BLaER1 treated with 17β-estradiol and CSF1 and Interleukin-3, amounts not matched to agents 10 nM and 100 nM (cell line): ENCODE results near the gene PROB1.
"Not testable (repeated sequence)": the region's sequence is repeated elsewhere in the genome, so short reads cannot be mapped to it uniquely, and the experiment has no call there.

Source experiments
- H3K27ac ChIP-seq, 11 experiments: shearing (Covaris generic); formaldehyde crosslinking; 2 replicates each; pipeline ENCODE4 v1.8.1; 2022
- H3K27me3 ChIP-seq, 11 experiments: shearing (Covaris generic); formaldehyde crosslinking; 2 replicates each; pipeline ENCODE4 v1.8.1; 2022
- H3K36me3 ChIP-seq, 11 experiments: shearing (Covaris generic); formaldehyde crosslinking; 2 replicates each; pipeline ENCODE4 v1.8.1; 2022
- H3K4me1 ChIP-seq, 10 experiments: shearing (Covaris generic); formaldehyde crosslinking; 2 replicates each; pipeline ENCODE4 v1.8.1; 2022
- H3K4me2 ChIP-seq, 11 experiments: shearing (Covaris generic); formaldehyde crosslinking; 2 replicates each; pipeline ENCODE4 v1.8.1; 2022
- H3K4me3 ChIP-seq, 10 experiments: shearing (Covaris generic); formaldehyde crosslinking; 2 replicates each; pipeline ENCODE4 v1.8.1; 2022
- H3K9ac ChIP-seq, 11 experiments: shearing (Covaris generic); formaldehyde crosslinking; 2 replicates each; pipeline ENCODE4 v1.8.1; 2022
- H3K9me3 ChIP-seq, 11 experiments: shearing (Covaris generic); formaldehyde crosslinking; replicated peaks in 1 of 11; 2 replicates each; pipeline ENCODE4 v1.8.1; 2022
- H4K20me1 ChIP-seq, 11 experiments: shearing (Covaris generic); formaldehyde crosslinking; 2 replicates each; pipeline ENCODE4 v1.8.1; 2022
- Cebpa-rat ChIP-seq, 11 experiments: shearing (Covaris generic); IDR thresholded peaks; 2 replicates each; pipeline ENCODE4 v1.8.1; 2022

Gene PROB1

GRCh38 chr5:139354186-139354585, 40.7 kb downstream of the PROB1 start:
- Histone ChIP-seq H3K4me1 (peaks cover 24 to 59% (median 50%) of the 10 kb centered on the region in 10 experiments), H3K9ac (no peak overlapping the region), H3K27me3 (no peaks in the 10 kb centered on the region), H3K4me3 (no peak overlapping the region), H3K36me3 (peaks cover 54 to 81% (median 66%) of the 10 kb centered on the region in 11 experiments), H3K9me3 (peaks cover 0 to 23% (median 11%) of the 10 kb centered on the region in 11 experiments; a peak in 15 of 22 replicates), H3K4me2 (peak overlapping the region in 6 of 11 experiments; percentile 0 to 80 (median 46); a peak in 5 of 22 replicates), H3K27ac (peak overlapping the region in 4 of 11 experiments; percentile 16 to 78 (median 76); a peak in 6 of 22 replicates), H4K20me1 (peaks cover 72 to 100% (median 88%) of the 10 kb centered on the region in 11 experiments)
- TF ChIP-seq Cebpa-rat (IDR thresholded peaks at IDR 0.05) = no peak

GRCh38 chr5:139347863-139348262, 47.0 kb downstream of the PROB1 start:
- not testable (repeated sequence) for H3K4me3 ChIP-seq, H3K9ac ChIP-seq, H3K9me3 ChIP-seq, H3K27me3 ChIP-seq
- Histone ChIP-seq H3K4me2 (peak overlapping the region; percentile 35 to 64 (median 51); a peak in 17 of 22 replicates), H3K4me1 (peaks cover 67 to 92% (median 81%) of the 10 kb centered on the region in 10 experiments), H3K36me3 (peaks cover 26 to 77% (median 55%) of the 10 kb centered on the region in 11 experiments), H4K20me1 (peaks cover 85 to 100% (median 98%) of the 10 kb centered on the region in 11 experiments), H3K27ac (peak overlapping the region in 3 of 11 experiments; percentile 12 to 36 (median 17); a peak in 2 of 22 replicates)

- H3K9me3 ChIP-seq, H3K27ac ChIP-seq, H3K27me3 ChIP-seq, H3K4me3 ChIP-seq, H3K9ac ChIP-seq: not testable (repeated sequence)
- peaks cover 23 to 67% (median 51%) of the 10 kb centered on the region in 11 experiments for H3K36me3 ChIP-seq
- H4K20me1 ChIP-seq = peaks cover 80 to 92% (median 82%) of the 10 kb centered on the region in 11 experiments
- peak overlapping the region in 6 of 11 experiments; percentile 85 to 98 (median 90); a peak in 6 of 22 replicates for H3K4me2 ChIP-seq
- H3K4me1 ChIP-seq = peaks cover 66 to 79% (median 74%) of the 10 kb centered on the region in 10 experiments
Measured at GRCh38 chr5:139345442-139345841, 49.5 kb downstream of the PROB1 start.

- TF ChIP-seq Cebpa-rat (IDR thresholded peaks at IDR 0.05) = no peak
- Histone ChIP-seq H4K20me1 (peaks cover 68 to 85% (median 73%) of the 10 kb centered on the region in 11 experiments), H3K4me2 (peak overlapping the region; percentile 85 to 98 (median 90)), H3K4me1 (peaks cover 66 to 76% (median 74%) of the 10 kb centered on the region in 10 experiments), H3K9me3 (peaks cover 0 to 9% (median 0%) of the 10 kb centered on the region in 11 experiments; a peak in 3 of 22 replicates), H3K36me3 (peaks cover 23 to 57% (median 43%) of the 10 kb centered on the region in 11 experiments), H3K4me3 (peak overlapping the region in 9 of 10 experiments; percentile 78 to 95 (median 82); a peak in 12 of 20 replicates), H3K27me3 (no peaks in the 10 kb centered on the region), H3K9ac (peak overlapping the region in 5 of 11 experiments; percentile 95 to 100 (median 98); a peak in 7 of 22 replicates), H3K27ac (no peak overlapping the region)
Measured at GRCh38 chr5:139344177-139344576, 50.7 kb downstream of the PROB1 start.

- peaks cover 58 to 70% (median 69%) of the 10 kb centered on the region in 10 experiments for H3K4me1 ChIP-seq
- peak overlapping the region; percentile 95 to 100 (median 98) for H3K9ac ChIP-seq
- H3K27ac ChIP-seq = peak overlapping the region in 9 of 11 experiments; percentile 98 to 100 (median 98); a peak in 13 of 22 replicates
- H3K4me3 ChIP-seq = peak overlapping the region; percentile 76 to 95 (median 82)
- H3K4me2 ChIP-seq = peak overlapping the region; percentile 85 to 98 (median 90)
- H3K36me3 ChIP-seq = peaks cover 23 to 50% (median 42%) of the 10 kb centered on the region in 11 experiments
- no peaks in the 10 kb centered on the region for H3K27me3 ChIP-seq
- TF ChIP-seq Cebpa-rat (IDR thresholded peaks at IDR 0.05) = no peak
- peaks cover 0 to 9% (median 0%) of the 10 kb centered on the region in 11 experiments; a peak in 3 of 22 replicates for H3K9me3 ChIP-seq
- peaks cover 61 to 78% (median 66%) of the 10 kb centered on the region in 11 experiments for H4K20me1 ChIP-seq
Measured at GRCh38 chr5:139343476-139343875, 51.4 kb downstream of the PROB1 start.

- peaks cover 23 to 39% (median 35%) of the 10 kb centered on the region in 11 experiments for H3K36me3 ChIP-seq
- H3K9me3 ChIP-seq = peaks cover 0 to 8% (median 0%) of the 10 kb centered on the region in 11 experiments; a peak in 2 of 22 replicates
- H3K4me3 ChIP-seq = peak overlapping the region; percentile 76 to 95 (median 82)
- H3K27me3 ChIP-seq = no peaks in the 10 kb centered on the region
- TF ChIP-seq Cebpa-rat (IDR thresholded peaks at IDR 0.05) = no peak
- peaks cover 50 to 67% (median 55%) of the 10 kb centered on the region in 11 experiments for H4K20me1 ChIP-seq
- peak overlapping the region; percentile 96 to 100 (median 98) for H3K27ac ChIP-seq
- H3K4me2 ChIP-seq = peak overlapping the region; percentile 85 to 98 (median 90)
- peak overlapping the region; percentile 95 to 100 (median 98) for H3K9ac ChIP-seq
- peaks cover 50 to 60% (median 58%) of the 10 kb centered on the region in 10 experiments for H3K4me1 ChIP-seq
Measured at GRCh38 chr5:139342423-139342723, 52.5 kb downstream of the PROB1 start.

GRCh38 chr5:139341689-139342422, 53.0 kb downstream of the PROB1 start, which contains the start of gene PAIP2:
TSS of gene PAIP2 (plus strand) at chr5:139341854. CDS start at chr5:139363785, 21,931 bp downstream.
- peaks cover 0 to 7% (median 0%) of the 10 kb centered on the region in 11 experiments; a peak in 2 of 22 replicates for H3K9me3 ChIP-seq
- peak within 1 kb of the TSS; percentile 95 to 100 (median 98) for H3K9ac ChIP-seq
- TF ChIP-seq Cebpa-rat (IDR thresholded peaks at IDR 0.05) = no peak
- H3K27ac ChIP-seq = peak within 1 kb of the TSS; percentile 96 to 100 (median 98)
- H4K20me1 ChIP-seq = peaks cover 45 to 65% (median 50%) of the 10 kb centered on the region in 11 experiments
- H3K4me3 ChIP-seq = peak within 1 kb of the TSS; percentile 76 to 95 (median 82)
- H3K4me1 ChIP-seq = peaks cover 49 to 55% (median 53%) of the 10 kb centered on the region in 10 experiments
- peaks cover 22 to 34% (median 29%) of the 10 kb centered on the region in 11 experiments for H3K36me3 ChIP-seq
- H3K4me2 ChIP-seq = peak within 1 kb of the TSS; percentile 85 to 98 (median 91)
- no peaks in the 10 kb centered on the region for H3K27me3 ChIP-seq

- peak overlapping the region; percentile 95 to 100 (median 98); a peak in 21 of 22 replicates for H3K9ac ChIP-seq
- H3K4me3 ChIP-seq = peak overlapping the region; percentile 76 to 95 (median 82)
- no peak for TF ChIP-seq Cebpa-rat (IDR thresholded peaks at IDR 0.05)
- peaks cover 43 to 49% (median 47%) of the 10 kb centered on the region in 10 experiments for H3K4me1 ChIP-seq
- H3K27ac ChIP-seq = peak overlapping the region in 10 of 11 experiments; percentile 98 to 100 (median 98); a peak in 19 of 22 replicates
- H4K20me1 ChIP-seq = peaks cover 40 to 65% (median 47%) of the 10 kb centered on the region in 11 experiments
- no peaks in the 10 kb centered on the region for H3K27me3 ChIP-seq
- peaks cover 0 to 7% (median 0%) of the 10 kb centered on the region in 11 experiments; a peak in 2 of 22 replicates for H3K9me3 ChIP-seq
- peaks cover 17 to 28% (median 23%) of the 10 kb centered on the region in 11 experiments; a peak in 21 of 22 replicates for H3K36me3 ChIP-seq
- peak overlapping the region; percentile 85 to 98 (median 91) for H3K4me2 ChIP-seq
Measured at GRCh38 chr5:139341187-139341688, 53.7 kb downstream of the PROB1 start.
